Hematopoietic multipotent progenitor cell (in vitro differentiated cells): ENCODE results near the gene TTC7B. TPM values are rescaled to one million over a fixed set of nuclear protein-coding genes. Genes with fewer than 3 reads are reported as not detected.
A peak's percentile ranks its signal among the peaks of the same experiment; 100 is the strongest.
"Not testable (repeated sequence)": the region's sequence is repeated elsewhere in the genome, so short reads cannot be mapped to it uniquely, and the experiment has no call there.

ENCODE experiments used
- DNase-seq, 3 donors: peaks; one replicate each; pipeline ENCODE4 v3.0.0-alpha.2; 2011 to 2015; ENCODE audit warnings: low read depth in 2 of 3, low spot score in 2 of 3
- total RNA-seq: library from RNA; depleted of rRNA; stranded (reverse); fragments of >200 nt; gene quantifications from one replicate; pipeline ENCODE4 v1.2.3, GENCODE V29; 2012

The TTC7B gene
- total RNA-seq, 1 donor, result 26.1 TPM

- no peak for DNase-seq
Measured at GRCh38 chr14:90830931-90831701, 14.9 kb upstream of the TTC7B start.

DNA sequence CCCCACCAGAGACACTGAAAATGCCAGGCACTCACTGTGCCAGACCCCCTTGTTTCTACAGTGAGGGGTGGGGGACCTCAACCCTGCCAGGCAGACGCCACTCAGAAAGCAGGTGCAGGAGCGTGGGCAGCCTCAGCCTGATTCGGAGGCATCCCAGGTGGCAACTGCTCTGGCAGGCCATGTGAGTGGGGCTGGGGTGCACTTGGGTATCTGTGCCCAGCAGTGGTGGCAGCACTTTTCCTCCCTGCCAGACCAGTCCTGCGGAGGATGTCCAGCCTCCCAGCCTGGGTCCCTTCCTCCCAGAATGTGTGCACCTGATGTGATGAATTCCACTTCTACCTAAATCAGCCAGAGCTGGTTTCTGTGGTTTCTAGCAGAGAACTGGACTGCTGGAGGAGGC, 13.4 kb upstream of the TTC7B start:
- DNase-seq, result no peak

DNA sequence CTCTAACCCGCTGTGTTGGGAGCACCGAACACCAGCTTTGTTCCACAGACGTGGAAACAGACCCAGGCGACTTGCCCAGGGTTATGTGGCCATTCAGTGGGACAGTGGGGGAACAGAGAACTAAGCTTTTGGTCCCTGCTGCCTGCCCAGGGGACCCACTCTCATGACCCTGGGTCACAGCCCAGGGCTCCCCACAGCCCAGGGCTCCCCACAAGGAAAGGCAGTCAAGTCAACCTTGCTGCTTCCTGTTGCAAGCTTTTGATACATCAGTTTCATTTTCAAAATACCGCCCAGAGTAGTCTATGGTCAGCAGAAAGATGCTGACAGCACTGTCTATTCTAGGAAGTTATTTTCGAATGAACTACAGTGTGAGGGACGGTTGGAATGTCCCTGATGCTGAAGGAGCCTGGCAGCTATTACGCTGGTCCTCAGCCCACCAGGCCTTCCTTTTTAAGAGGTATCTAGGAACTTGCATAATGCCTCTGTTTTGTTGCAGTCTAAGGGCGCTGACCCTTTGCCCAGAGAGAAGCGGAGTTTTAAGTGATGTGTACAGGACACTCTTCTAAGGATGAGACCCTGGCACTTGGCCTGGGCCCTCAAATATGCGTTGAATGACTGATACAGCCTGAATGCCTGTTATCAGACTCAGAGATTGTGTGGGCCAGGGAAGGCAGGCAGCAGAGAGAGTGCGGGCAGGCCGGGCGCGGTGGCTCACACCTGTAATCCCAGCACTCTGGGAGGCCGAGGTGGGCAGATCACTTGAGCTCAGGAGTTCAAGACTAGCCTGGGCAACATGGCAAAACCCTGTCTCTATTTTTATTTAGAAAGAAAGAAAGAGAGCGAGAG, 12.6 kb upstream of the TTC7B start:
- DNase-seq, result peak in 1 of 3 donors; percentile 35

DNA sequence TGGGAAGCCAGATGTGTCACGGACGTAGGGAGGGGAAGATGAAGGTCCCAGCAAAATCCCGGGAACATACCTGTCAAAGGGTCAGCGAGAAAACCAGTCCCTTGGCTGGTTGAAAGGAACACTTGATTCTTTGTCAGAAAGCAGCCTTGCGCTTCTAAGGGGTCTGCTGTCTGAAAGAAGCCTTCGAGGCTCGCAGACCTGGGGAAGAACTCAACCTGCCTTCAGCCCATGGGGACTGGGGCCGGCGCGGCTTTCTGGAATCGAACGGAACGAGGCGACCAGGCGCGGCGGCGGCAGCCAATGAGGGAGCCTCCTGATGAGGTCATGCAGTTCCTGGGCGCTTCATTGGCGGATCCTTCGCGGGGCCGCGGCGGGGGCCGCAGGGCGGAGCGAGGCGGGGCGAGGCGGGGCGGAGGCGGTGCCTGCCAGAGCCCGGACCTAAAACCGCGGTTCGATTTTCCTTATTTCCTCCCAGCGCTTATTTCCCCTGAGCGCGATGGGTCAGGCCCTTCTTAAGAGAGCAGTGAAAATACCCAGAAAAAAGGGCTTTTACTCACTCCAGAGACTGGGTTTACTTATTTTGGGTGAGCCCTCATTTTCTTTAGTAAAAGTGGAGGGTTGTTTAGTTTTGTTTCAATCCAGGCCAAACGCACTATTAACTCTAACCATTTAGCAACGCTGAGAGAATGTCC, 11.8 kb upstream of the TTC7B start:
- DNase-seq, result peak; percentile 59 to 92 (median 87)

DNA sequence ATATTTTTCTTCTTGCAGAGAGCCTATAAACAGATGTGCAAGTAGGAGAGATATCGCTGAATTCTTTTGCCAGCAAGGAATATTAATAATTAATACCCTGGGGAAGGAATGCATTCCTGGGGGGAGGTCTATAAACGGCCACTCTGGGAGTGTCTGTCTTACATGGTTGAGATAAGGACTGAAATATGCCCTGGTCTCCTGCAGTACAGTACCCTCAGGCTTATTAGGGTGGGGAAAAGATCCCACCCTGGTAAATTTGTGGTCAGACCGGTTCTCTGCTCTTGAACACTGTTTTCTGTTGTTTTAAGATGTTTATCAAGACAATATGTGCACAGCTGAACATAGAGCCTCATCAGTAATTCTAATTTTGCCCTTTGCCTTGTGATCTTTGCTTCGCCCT, 7.3 kb upstream of the TTC7B start:
- not testable (repeated sequence) for DNase-seq

GRCh38 chr14:90820958-90821357, 4.7 kb upstream of the TTC7B start:
- DNase-seq, result peak; percentile 22 to 91 (median 89)

GRCh38 chr14:90819734-90820393, 3.6 kb upstream of the TTC7B start:
- DNase-seq, result no peak

GRCh38 chr14:90818715-90819114, 2.5 kb upstream of the TTC7B start:
- DNase-seq, result no peak

- no peak for DNase-seq
Measured at GRCh38 chr14:90816681-90817436, 629 bp upstream of the TTC7B start.

- no peak for DNase-seq
Measured at GRCh38 chr14:90815572-90815821, 733 bp downstream of the TTC7B start.

DNA sequence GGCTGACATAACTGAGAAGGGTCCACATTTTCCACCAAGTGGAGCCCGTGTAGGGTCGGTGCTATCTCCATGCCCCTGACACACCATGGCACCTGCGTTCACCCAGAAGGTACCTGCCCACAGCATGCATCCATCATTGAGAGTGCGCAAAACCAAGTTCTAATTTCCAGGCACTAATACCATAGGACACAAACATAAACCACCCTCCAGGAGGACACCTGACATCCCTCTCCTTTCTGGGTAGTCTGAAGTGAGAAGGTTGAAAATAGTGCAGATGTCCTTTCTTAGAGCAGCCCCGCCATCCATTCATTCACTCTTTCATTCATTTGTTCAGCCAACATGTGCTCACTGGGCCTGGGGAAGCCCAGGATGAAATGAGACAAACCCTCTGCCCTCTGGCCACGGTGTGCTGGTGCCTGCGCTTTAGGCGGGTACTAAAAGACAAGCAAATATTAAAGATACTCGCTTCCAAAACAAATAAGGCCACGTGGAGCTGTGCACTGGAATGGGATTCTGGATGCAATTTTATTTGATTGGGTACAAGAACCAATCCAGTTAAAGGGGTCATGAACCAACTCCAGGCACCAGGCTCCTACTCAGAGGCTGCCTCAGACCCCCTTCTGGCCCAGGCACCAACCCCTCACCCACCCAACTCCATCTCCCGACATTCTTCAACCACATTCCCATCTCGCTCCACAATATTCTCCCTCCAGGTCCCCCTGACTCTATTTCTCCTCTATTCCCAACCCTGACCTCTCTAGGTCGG, 1.2 kb downstream of the TTC7B start:
- no peak for DNase-seq

DNA sequence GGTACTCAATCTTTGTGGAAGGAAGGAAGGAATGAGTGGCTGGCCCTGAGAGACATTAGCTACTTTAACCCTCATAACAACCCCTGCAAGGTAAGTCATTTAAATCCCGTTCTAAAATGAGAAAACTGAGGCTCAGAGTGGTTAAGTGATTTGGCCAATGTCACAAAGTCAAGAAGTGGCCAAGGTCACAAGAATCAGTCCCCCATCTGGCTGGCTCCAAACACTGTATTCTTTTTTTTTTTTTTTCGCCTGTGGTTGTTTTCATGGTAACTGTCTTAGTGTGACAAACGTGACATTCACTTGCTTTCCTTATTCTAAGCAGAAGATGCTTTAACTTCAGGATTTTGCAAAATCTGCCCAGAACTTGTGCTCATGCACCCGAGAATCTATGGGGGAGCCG, 2.8 kb downstream of the TTC7B start:
- DNase-seq, result peak in 1 of 3 donors; percentile 51

GRCh38 chr14:90812109-90812508, 4.1 kb downstream of the TTC7B start:
- DNase-seq, result no peak

DNA sequence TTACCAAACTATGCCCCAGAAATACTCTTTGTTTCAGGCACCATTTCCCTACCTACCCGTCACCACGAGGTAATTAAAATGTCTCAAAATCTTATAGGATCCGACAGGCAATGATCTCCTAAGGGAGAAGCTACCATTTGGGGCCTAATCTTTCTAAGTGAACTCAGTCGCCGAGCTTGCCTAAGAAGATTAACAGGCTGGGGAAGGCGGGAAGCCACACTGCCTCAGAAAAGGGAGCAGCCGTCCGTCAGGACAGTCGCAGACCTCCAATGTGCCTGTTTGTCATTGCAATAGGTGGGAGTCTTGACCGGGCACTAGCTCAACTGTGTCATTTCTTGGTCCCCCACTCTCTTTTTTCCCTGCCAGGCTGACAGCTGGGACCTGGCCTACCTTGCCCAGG, 4.6 kb downstream of the TTC7B start:
- DNase-seq, result no peak

DNA sequence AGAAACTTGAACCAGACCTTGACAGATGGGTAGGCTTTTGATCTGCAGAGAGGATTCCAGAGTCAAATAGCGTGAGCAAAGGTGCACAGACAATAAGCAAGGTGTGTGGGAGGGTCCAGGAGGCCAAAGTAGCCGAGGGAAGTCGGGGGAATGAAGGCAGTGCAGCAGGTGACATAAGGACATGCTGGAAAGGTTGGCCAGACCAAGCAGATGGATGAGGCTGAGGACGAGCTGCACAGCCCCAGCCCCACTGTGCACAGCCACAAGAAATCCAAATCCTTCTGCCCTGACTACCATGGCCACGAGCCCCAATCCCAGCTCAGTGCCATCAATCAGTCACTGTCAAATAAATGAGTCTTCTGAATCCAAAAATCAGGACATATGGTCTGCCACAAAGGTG, 5.4 kb downstream of the TTC7B start:
- DNase-seq, result no peak

DNA sequence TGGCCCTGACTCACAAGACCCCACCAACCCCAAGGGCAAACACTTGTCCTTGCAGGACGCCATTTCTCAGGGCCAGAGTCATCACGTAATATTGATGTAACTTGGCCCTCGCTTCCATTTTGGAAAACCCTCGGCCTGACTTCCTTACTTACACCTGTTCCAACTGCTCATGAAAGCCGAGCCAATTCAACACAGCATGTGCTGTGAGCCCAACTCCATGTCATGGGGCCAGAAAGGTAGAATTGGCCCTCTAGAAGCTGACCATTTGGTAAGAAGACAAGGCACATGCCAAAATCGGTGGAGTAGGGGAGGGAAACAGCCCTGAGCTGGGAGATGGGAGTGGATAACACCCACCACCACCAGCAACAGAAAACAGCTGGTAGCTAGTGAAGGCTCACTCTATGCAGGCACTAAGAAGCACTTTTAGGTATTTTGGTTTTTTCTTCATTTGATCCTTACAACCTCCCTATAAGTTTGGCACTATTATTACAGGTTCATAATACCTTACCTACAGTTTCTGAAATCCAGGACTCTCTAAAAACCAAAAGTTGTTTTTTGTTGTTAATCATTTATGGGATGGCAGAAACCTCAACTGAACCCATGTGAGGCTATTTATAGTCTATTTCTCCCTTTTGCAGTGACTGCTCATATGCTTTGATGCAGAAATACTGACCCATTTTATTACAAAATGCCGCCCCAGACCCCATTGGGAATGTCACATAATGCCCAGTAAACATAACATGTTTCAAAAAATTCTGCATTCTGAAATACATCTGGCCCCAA, 6.5 kb downstream of the TTC7B start:
- DNase-seq, result no peak

GRCh38 chr14:90808759-90809529, 7.3 kb downstream of the TTC7B start:
- no peak for DNase-seq

DNA sequence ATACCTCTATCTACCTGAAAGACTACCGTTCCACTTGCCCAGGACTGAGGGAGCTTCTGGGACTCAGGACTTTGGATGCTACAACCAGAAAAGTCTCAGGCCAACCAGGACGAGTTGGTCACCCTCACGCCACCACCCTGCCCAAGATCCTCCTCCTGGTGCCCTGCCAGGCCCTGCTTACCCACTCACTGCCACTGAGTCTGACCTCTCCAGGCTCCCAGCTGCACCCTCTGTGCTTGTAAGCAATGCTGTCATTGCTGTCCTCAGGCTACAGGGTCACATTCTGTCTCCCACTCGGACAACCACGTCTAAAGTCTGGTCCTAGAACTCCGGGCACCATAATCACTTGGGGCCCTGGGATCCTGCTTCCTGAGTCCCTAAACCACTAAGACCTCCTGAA, 9.2 kb downstream of the TTC7B start:
- DNase-seq, result no peak
